Uterus (tissue), 2 donors: Measurements from ENCODE around the gene NHSL1.

Experiments
- POLR2A ChIP-seq, 2 donors: fragments of 450-650 bp; IDR thresholded peaks; one replicate each; pipeline ENCODE4 v1.6.1; 2016; ENCODE audit warnings: antibody characterized with exemption in 2 of 2, mild to moderate bottlenecking in 1 of 2, moderate library complexity in 1 of 2
- TF ChIP-seq, protein P1 (sequence below), 4 experiments: fragments of 200-600 bp in 2 of 4; fragments of 450-650 bp in 2 of 4; sonication (generic) in 2 of 4; IDR thresholded peaks; one replicate each; pipeline ENCODE4 v1.5.1; 2016 to 2019; ENCODE audit warnings: antibody characterized with exemption in 4 of 4, mild to moderate bottlenecking in 2 of 4, moderate library complexity in 1 of 4

DNA sequence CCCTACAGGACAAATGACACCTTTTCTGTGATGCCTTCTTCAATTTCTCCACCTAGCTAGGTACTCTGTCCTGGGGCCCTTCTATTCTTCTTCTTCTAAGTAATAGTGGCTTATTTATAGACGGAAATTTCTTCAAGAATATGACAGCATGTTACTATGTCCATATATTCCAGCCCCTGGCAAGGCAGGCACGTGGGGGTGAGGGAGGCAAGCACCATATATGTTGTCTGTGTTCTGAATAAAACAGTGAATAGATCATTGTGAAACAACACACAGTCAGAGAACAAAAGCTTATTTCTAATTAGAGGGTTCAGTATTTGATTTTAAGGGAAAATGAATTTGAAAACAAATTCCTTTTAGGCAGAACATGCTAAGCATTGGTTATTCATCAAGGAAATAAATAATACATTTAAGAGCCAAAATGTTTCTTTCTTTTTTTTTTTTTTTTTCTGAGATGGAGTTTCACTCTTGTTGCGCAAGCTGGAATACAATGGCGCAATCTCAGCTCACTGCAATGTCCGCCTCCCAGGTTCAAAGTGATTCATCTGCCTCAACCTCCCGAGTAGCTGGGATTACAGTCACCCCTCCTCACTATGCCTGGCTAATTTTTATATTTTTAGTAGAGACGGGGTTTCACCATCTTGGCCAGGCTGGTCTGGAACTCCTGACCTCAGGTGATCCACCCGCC lies 89.1 kb downstream of the NHSL1 start:
- TF ChIP-seq POLR2A (IDR thresholded peaks at IDR 0.05): no peak
- TF ChIP-seq, protein P1, sequence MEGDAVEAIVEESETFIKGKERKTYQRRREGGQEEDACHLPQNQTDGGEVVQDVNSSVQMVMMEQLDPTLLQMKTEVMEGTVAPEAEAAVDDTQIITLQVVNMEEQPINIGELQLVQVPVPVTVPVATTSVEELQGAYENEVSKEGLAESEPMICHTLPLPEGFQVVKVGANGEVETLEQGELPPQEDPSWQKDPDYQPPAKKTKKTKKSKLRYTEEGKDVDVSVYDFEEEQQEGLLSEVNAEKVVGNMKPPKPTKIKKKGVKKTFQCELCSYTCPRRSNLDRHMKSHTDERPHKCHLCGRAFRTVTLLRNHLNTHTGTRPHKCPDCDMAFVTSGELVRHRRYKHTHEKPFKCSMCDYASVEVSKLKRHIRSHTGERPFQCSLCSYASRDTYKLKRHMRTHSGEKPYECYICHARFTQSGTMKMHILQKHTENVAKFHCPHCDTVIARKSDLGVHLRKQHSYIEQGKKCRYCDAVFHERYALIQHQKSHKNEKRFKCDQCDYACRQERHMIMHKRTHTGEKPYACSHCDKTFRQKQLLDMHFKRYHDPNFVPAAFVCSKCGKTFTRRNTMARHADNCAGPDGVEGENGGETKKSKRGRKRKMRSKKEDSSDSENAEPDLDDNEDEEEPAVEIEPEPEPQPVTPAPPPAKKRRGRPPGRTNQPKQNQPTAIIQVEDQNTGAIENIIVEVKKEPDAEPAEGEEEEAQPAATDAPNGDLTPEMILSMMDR (IDR thresholded peaks at IDR 0.05): no peak
